Measurements from ENCODE around the gene UNC45A.
"Not testable (repeated sequence)": the region's sequence is repeated elsewhere in the genome, so short reads cannot be mapped to it uniquely, and the experiment has no call there.

UNC45A gene

GRCh38 chr15:90922712-90923322, 12.3 kb upstream of the UNC45A start:
- H3K4me3 ChIP-seq (ENCODE audit: low read depth, low read length); H3K9me3 ChIP-seq (ENCODE audit: control insufficient read depth, insufficient read depth, low read depth, low read length); H3K27ac ChIP-seq (ENCODE audit: extremely low read depth, low read depth, low read length); H3K4me1 ChIP-seq (ENCODE audit: control insufficient read depth, insufficient read depth, low read length): not testable (repeated sequence)
- peaks cover 22 to 41% of the 10 kb centered on the region in 2 experiments for H3K36me3 ChIP-seq (ENCODE audit: control insufficient read depth in 2 of 2, insufficient read depth in 1 of 2, low read length in 2 of 2)
- CTCF ChIA-PET, result interaction anchor here (0.7 to 6.9 kb wide), 4 partner anchors 10 to 35 kb away, joined by 3 to 82 read pairs (median 4); partner anchors contain the start of genes HDDC3, MAN2A2 and UNC45A
- 0 out of 2 replicates have a peak, but pooled peaks have one; percentile 23 for TF ChIP-seq ZBTB20 (tag by site-specific recombination; IDR thresholded peaks at IDR 0.05)
- POLR2A ChIA-PET, result interaction anchor here (0.5 to 2.4 kb wide), 7 partner anchors 9 to 55 kb away, joined by 3 to 10 read pairs (median 3); partner anchors contain the start of genes HDDC3, MAN2A2 and UNC45A

GRCh38 chr15:90924375-90924774, 10.7 kb upstream of the UNC45A start:
- no peak overlapping the region for H3K27ac ChIP-seq (ENCODE audit: extremely low read depth, low read depth, low read length)
- peaks cover 18 to 25% of the 10 kb centered on the region in 2 experiments for H3K36me3 ChIP-seq (ENCODE audit: control insufficient read depth in 2 of 2, insufficient read depth in 1 of 2, low read length in 2 of 2)
- H3K4me3 ChIP-seq (ENCODE audit: low read depth, low read length), result no peak overlapping the region
- ChIA-PET CTCF (interaction anchor here (0.7 to 6.9 kb wide), 4 partner anchors 9 to 38 kb away, joined by 3 to 82 read pairs (median 4); partner anchors contain the start of genes HDDC3 and UNC45A), POLR2A (interaction anchor here (0.7 to 2.4 kb wide), 3 partner anchors 11 to 1151 kb away, joined by 3 to 10 read pairs (median 5); partner anchors contain the start of genes MAN2A2 and UNC45A)
- H3K4me1 ChIP-seq (ENCODE audit: control insufficient read depth, insufficient read depth, low read length), result no peaks in the 10 kb centered on the region
- H3K9me3 ChIP-seq (ENCODE audit: control insufficient read depth, insufficient read depth, low read depth, low read length), result no peaks in the 10 kb centered on the region
- no peak for TF ChIP-seq KLF7 (tag by site-specific recombination; IDR thresholded peaks at IDR 0.05; ENCODE audit: borderline replicate concordance)
- TF ChIP-seq, protein P1, sequence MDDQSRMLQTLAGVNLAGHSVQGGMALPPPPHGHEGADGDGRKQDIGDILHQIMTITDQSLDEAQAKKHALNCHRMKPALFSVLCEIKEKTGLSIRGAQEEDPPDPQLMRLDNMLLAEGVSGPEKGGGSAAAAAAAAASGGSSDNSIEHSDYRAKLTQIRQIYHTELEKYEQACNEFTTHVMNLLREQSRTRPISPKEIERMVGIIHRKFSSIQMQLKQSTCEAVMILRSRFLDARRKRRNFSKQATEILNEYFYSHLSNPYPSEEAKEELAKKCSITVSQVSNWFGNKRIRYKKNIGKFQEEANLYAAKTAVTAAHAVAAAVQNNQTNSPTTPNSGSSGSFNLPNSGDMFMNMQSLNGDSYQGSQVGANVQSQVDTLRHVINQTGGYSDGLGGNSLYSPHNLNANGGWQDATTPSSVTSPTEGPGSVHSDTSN (CRISPR knock-in tag; IDR thresholded peaks at IDR 0.05), result no peak
- no peak for TF ChIP-seq ZNF629 (tag by site-specific recombination; IDR thresholded peaks at IDR 0.05)
- no peak for TF ChIP-seq ZNF121 (tag by site-specific recombination; IDR thresholded peaks at IDR 0.05)
- no peak for TF ChIP-seq IKZF3 (tag by site-specific recombination; IDR thresholded peaks at IDR 0.05)
- no peak for TF ChIP-seq WT1 (tag by site-specific recombination; IDR thresholded peaks at IDR 0.05)
- TF ChIP-seq ZNF623 (tag by site-specific recombination; IDR thresholded peaks at IDR 0.05), result no peak
- no peak for TF ChIP-seq PATZ1 (tag by site-specific recombination; IDR thresholded peaks at IDR 0.05)
- no peak for TF ChIP-seq ZNF335 (tag by site-specific recombination; conservative IDR thresholded peaks at IDR 0.05)
- no peak for TF ChIP-seq ZNF140 (tag by site-specific recombination; IDR thresholded peaks at IDR 0.05)
- no peak for TF ChIP-seq ZNF658 (tag by site-specific recombination; IDR thresholded peaks at IDR 0.05)
- no peak for TF ChIP-seq REPIN1 (tag by site-specific recombination; IDR thresholded peaks at IDR 0.05; ENCODE audit: low read depth)
- TF ChIP-seq REST (tag by site-specific recombination; IDR thresholded peaks at IDR 0.05), result no peak

- not testable (repeated sequence) for H3K36me3 ChIP-seq (ENCODE audit: control insufficient read depth in 2 of 2, insufficient read depth in 1 of 2, low read length in 2 of 2); H3K4me3 ChIP-seq (ENCODE audit: low read depth, low read length); H3K27ac ChIP-seq (ENCODE audit: extremely low read depth, low read depth, low read length); H3K9me3 ChIP-seq (ENCODE audit: control insufficient read depth, insufficient read depth, low read depth, low read length); H3K4me1 ChIP-seq (ENCODE audit: control insufficient read depth, insufficient read depth, low read length)
- ChIA-PET POLR2A (interaction anchor here (0.7 to 1.7 kb wide), 5 partner anchors 9 to 660 kb away, joined by 3 to 6 read pairs (median 4); partner anchors contain the start of genes MAN2A2 and UNC45A), CTCF (interaction anchor here (0.7 to 6.9 kb wide), 3 partner anchors 6 to 30 kb away, joined by 3 to 82 read pairs (median 7); partner anchors contain the start of genes HDDC3 and UNC45A)
Measured at GRCh38 chr15:90926766-90927165, 8.3 kb upstream of the UNC45A start.

DNA sequence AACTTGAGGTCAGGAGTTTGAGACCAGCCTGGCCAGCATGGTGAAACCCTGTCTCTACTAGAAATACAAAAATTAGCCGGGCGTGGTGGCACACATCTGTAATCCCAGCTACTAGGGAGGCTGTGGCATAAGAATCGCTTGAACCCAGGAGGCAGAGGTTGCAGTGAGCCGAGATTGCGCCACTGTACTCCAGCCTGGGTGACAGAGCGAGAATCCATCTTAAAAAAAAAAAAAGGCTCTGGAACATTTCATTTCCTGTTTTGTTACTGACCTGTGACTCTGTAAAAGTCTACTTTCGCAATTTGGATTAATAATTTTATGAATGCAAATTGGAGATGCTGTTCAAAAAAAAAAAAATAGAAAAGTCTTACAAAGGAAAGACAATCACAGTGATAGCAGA, 7.0 kb upstream of the UNC45A start:
- not testable (repeated sequence) for H3K27ac ChIP-seq (ENCODE audit: extremely low read depth, low read depth, low read length); H3K36me3 ChIP-seq (ENCODE audit: control insufficient read depth in 2 of 2, insufficient read depth in 1 of 2, low read length in 2 of 2); H3K9me3 ChIP-seq (ENCODE audit: control insufficient read depth, insufficient read depth, low read depth, low read length); H3K4me3 ChIP-seq (ENCODE audit: low read depth, low read length); H3K4me1 ChIP-seq (ENCODE audit: control insufficient read depth, insufficient read depth, low read length)
- POLR2A ChIA-PET, result interaction anchor here (0.7 kb wide), 1 partner anchor 1992 kb away, joined by 7 read pairs; no protein-coding TSS in a partner anchor
- CTCF ChIA-PET, result interaction anchor here (0.7 to 4.1 kb wide), 3 partner anchors 29 to 457 kb away, joined by 4 to 23 read pairs (median 7); no protein-coding TSS in a partner anchor
